Neuronal stem cell (in vitro differentiated cells): Measurements from ENCODE around the gene HAP1.

Experiments used
- DNase-seq: peaks from one replicate; pipeline ENCODE4 v3.0.0-alpha.2; 2013; ENCODE audit warnings: low spot score
- H2AFZ ChIP-seq: one replicate; pipeline ENCODE4 v1.6.1; 2013; ENCODE audit warnings: mild to moderate bottlenecking, low read length, inconsistent platforms
- H2AK5ac ChIP-seq: 2 replicates; pipeline ENCODE4 v1.6.1; 2013; ENCODE audit warnings: low read depth, mild to moderate bottlenecking, inconsistent platforms, low read length, moderate library complexity, mixed read lengths
- H2BK120ac ChIP-seq: 2 replicates; pipeline ENCODE4 v1.6.1; 2013; ENCODE audit warnings: low read depth, mild to moderate bottlenecking, inconsistent platforms, low read length, moderate library complexity, mixed read lengths
- H2BK12ac ChIP-seq: one replicate; pipeline ENCODE4 v1.6.1; 2013; ENCODE audit warnings: low read length, inconsistent platforms
- H2BK15ac ChIP-seq: 2 replicates; pipeline ENCODE4 v1.6.1; 2013; ENCODE audit warnings: mild to moderate bottlenecking, low read length, inconsistent platforms, mixed read lengths
- H2BK5ac ChIP-seq: one replicate; pipeline ENCODE4 v1.6.1; 2013; ENCODE audit warnings: inconsistent platforms, mild to moderate bottlenecking, low read length, moderate library complexity
- H3K14ac ChIP-seq: one replicate; pipeline ENCODE4 v1.6.1; 2013; ENCODE audit warnings: low read length, inconsistent platforms
- H3K18ac ChIP-seq: 2 replicates; pipeline ENCODE4 v1.6.1; 2013; ENCODE audit warnings: low read length, inconsistent platforms
- H3K23ac ChIP-seq: 2 replicates; pipeline ENCODE4 v1.6.1; 2013; ENCODE audit warnings: low read depth, mild to moderate bottlenecking, mixed read lengths, low read length, inconsistent platforms; ENCODE audit not compliant: poor library complexity
- H3K27ac ChIP-seq: replicated peaks from 3 replicates; pipeline ENCODE4 v1.5.1; 2013; ENCODE audit warnings: low read length, inconsistent platforms
- H3K27me3 ChIP-seq, 3 experiments: 2 replicates each; pipeline ENCODE4 v1.6.1; 2013; ENCODE audit warnings: low read length in 3 of 3, mild to moderate bottlenecking in 2 of 3, inconsistent platforms in 1 of 3, low read depth in 1 of 3, mixed read lengths in 1 of 3, moderate library complexity in 1 of 3; ENCODE audit not compliant: control insufficient read depth in 3 of 3, insufficient read depth in 3 of 3
- H3K36me3 ChIP-seq, 2 donors: replicated peaks in 1 of 2; 2 replicates each; pipeline ENCODE4 v1.6.1; 2013; ENCODE audit warnings: low read length in 2 of 2; ENCODE audit not compliant: control insufficient read depth in 2 of 2, insufficient read depth in 2 of 2
- H3K4ac ChIP-seq: 2 replicates; pipeline ENCODE4 v1.6.1; 2013; ENCODE audit warnings: inconsistent platforms, mild to moderate bottlenecking, low read length, moderate library complexity
- H3K4me1 ChIP-seq, 2 donors: 1 replicate in 1 of 2; 2 replicates in 1 of 2; pipeline ENCODE4 v1.6.1; 2013; ENCODE audit warnings: low read length in 2 of 2, low read depth in 1 of 2; ENCODE audit not compliant: control insufficient read depth in 2 of 2, insufficient read depth in 1 of 2
- H3K4me2 ChIP-seq: one replicate; pipeline ENCODE4 v1.6.1; 2013; ENCODE audit warnings: mild to moderate bottlenecking, low read length, inconsistent platforms; ENCODE audit not compliant: insufficient read depth, poor library complexity, severe bottlenecking
- H3K4me3 ChIP-seq, 2 donors: 2 replicates each; pipeline ENCODE4 v1.5.1; 2013; ENCODE audit warnings: low read length in 2 of 2, mild to moderate bottlenecking in 2 of 2, inconsistent platforms in 1 of 2, moderate library complexity in 1 of 2
- H3K79me1 ChIP-seq: one replicate; pipeline ENCODE4 v1.6.1; 2013; ENCODE audit warnings: low read depth, mild to moderate bottlenecking, inconsistent platforms, low read length, moderate library complexity
- H3K9ac ChIP-seq: one replicate; pipeline ENCODE4 v1.6.1; 2013; ENCODE audit warnings: mild to moderate bottlenecking, low read depth, low read length, inconsistent platforms; ENCODE audit not compliant: poor library complexity
- H3K9me3 ChIP-seq, 2 donors: replicated peaks in 1 of 2; 2 replicates each; pipeline versions ENCODE3 to v1.6.1; 2013; ENCODE audit warnings: low read length in 2 of 2, mild to moderate bottlenecking in 2 of 2, inconsistent platforms in 1 of 2, low read depth in 1 of 2, mixed read lengths in 1 of 2, moderate library complexity in 1 of 2; ENCODE audit not compliant: control insufficient read depth in 2 of 2, insufficient read depth in 1 of 2
- H4K8ac ChIP-seq: one replicate; pipeline ENCODE4 v1.6.1; 2013; ENCODE audit warnings: low read depth, mild to moderate bottlenecking, inconsistent platforms, low read length, moderate library complexity
- H4K91ac ChIP-seq: one replicate; pipeline ENCODE4 v1.6.1; 2013; ENCODE audit warnings: low read length, low read depth, mild to moderate bottlenecking, inconsistent platforms; ENCODE audit not compliant: poor library complexity
- WGBS, 2 donors: extraction: QIAGEN DNeasy Blood & Tissue Kit; methylation state at CpG; one replicate each; pipeline ENCODE4 v1.1.7; 2013; ENCODE audit warnings: missing lambda C conversion rate in 2 of 2, mixed read lengths in 1 of 2; ENCODE audit not compliant: insufficient read length in 2 of 2, insufficient replicate concordance in 1 of 2; ENCODE audit errors: extremely low coverage in 2 of 2; 5-methylcytosine and 5-hydroxymethylcytosine counted together

HAP1 gene

DNA sequence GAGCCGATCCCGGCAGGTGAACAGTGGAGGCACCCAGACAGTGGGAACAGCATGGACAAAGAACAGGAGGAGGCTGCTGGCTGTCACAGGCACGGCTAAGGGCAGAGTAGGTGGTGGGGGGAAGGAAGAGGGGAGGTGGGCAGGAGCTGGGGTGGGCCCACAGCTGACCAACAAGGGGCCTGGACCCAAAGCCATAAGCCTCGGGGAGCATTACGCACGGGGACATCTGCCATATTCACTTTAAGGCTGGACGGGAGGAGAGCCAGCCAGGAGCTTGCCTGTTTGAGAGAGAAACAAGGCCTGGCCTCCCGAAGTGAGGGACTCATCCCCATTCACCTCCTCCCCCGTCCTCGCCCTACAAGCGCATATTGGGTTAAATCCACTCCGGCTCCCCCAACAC is 19.6 kb upstream of the HAP1 start:
- no peak for DNase-seq
- Histone ChIP-seq H4K8ac (no peak overlapping the region), H3K27ac (no peak overlapping the region), H2BK15ac (no peak overlapping the region), H3K23ac (no peak overlapping the region), H2AK5ac (no peak overlapping the region), H3K4ac (no peak overlapping the region), H3K4me1 (no peaks in the 10 kb centered on the region), H3K27me3 (no peaks in the 10 kb centered on the region), H3K9me3 (no peaks in the 10 kb centered on the region), H2AFZ (no peak overlapping the region), H3K4me3 (no peak overlapping the region), H2BK5ac (no peak overlapping the region), H3K36me3 (peaks cover 26 to 43% of the 10 kb centered on the region in 2 donors), H3K18ac (no peak overlapping the region), H4K91ac (no peak overlapping the region), H3K9ac (no peak overlapping the region), H2BK120ac (no peak overlapping the region), H3K14ac (no peak overlapping the region), H2BK12ac (no peak overlapping the region), H3K79me1 (no peaks in the 10 kb centered on the region), H3K4me2 (no peak overlapping the region)
- no CpG with 5 or more reads among the region's 12 CpGs for WGBS, 2 donors

DNA sequence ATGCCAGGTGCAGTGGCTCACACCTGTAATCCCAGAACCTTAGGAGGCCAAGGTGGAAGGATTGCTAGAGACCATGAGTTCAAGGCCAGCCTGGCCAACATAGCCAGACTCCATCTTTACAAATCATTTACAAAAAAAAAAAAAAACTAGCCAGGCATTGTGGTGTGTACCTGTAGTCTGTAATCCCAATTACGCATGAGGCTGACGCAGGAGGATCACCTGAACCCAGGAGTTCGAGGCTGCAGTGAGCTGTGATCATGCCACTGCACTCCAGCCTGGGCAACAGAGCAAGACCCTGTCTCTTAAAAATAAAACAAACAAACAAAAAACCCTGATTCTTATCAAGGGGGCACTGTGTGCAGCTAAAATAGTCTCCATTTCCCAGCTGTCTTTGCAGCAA is 16.8 kb upstream of the HAP1 start:
- no peaks in the 10 kb centered on the region for H3K27me3 ChIP-seq
- whole genome bisulfite sequencing, 2 donors, result no CpG with 5 or more reads among the region's 3 CpGs
- no peak overlapping the region for H2BK12ac ChIP-seq
- no peak overlapping the region for H2BK5ac ChIP-seq
- H3K27ac ChIP-seq, result no peak overlapping the region
- no peak for DNase-seq
- peaks cover 9 to 20% of the 10 kb centered on the region in 2 donors for H3K36me3 ChIP-seq
- H3K9ac ChIP-seq, result no peak overlapping the region
- no peak overlapping the region for H2AFZ ChIP-seq
- H4K8ac ChIP-seq, result no peak overlapping the region
- no peak overlapping the region for H3K14ac ChIP-seq
- no peak overlapping the region for H3K4ac ChIP-seq
- no peak overlapping the region for H2BK15ac ChIP-seq
- H3K18ac ChIP-seq, result no peak overlapping the region
- no peak overlapping the region for H2AK5ac ChIP-seq
- no peak overlapping the region for H3K23ac ChIP-seq
- no peaks in the 10 kb centered on the region for H3K9me3 ChIP-seq
- no peak overlapping the region for H3K4me2 ChIP-seq
- H3K79me1 ChIP-seq, result no peaks in the 10 kb centered on the region
- H4K91ac ChIP-seq, result no peak overlapping the region
- H2BK120ac ChIP-seq, result no peak overlapping the region
- H3K4me1 ChIP-seq, result no peaks in the 10 kb centered on the region
- H3K4me3 ChIP-seq, result no peak overlapping the region

DNA sequence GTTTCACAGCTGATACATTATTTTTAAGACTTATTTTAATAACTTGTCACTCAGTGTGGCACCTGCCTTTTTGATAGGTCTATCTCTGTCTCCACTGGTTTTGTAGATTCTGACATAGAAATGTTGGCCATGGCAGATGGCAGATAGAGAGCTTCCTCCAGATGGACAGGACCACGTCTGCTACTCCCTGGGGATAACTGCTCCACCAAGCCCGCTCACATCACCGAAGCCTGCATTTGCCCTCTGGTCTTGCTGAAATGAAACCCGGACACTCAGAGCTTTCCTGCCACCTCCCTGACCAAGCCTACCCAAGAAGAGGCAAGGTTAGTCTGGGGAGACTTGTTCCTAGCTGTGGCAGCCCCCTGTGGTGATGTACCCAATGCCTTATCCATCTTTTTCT is 16.4 kb upstream of the HAP1 start:
- H2BK12ac ChIP-seq, result no peak overlapping the region
- H2BK5ac ChIP-seq, result no peak overlapping the region
- H2BK15ac ChIP-seq, result no peak overlapping the region
- H3K27me3 ChIP-seq, result no peaks in the 10 kb centered on the region
- H4K8ac ChIP-seq, result no peak overlapping the region
- H3K4me3 ChIP-seq, result no peak overlapping the region
- no peak overlapping the region for H2BK120ac ChIP-seq
- H3K14ac ChIP-seq, result no peak overlapping the region
- H4K91ac ChIP-seq, result no peak overlapping the region
- no peak overlapping the region for H3K9ac ChIP-seq
- H3K18ac ChIP-seq, result no peak overlapping the region
- no peaks in the 10 kb centered on the region for H3K9me3 ChIP-seq
- H3K4ac ChIP-seq, result no peak overlapping the region
- H2AK5ac ChIP-seq, result no peak overlapping the region
- H3K23ac ChIP-seq, result no peak overlapping the region
- no peak for DNase-seq
- H2AFZ ChIP-seq, result no peak overlapping the region
- no peaks in the 10 kb centered on the region for H3K4me1 ChIP-seq
- H3K79me1 ChIP-seq, result no peaks in the 10 kb centered on the region
- no peak overlapping the region for H3K27ac ChIP-seq
- WGBS, 2 donors, result no CpG with 5 or more reads among the region's 4 CpGs
- no peak overlapping the region for H3K4me2 ChIP-seq
- H3K36me3 ChIP-seq, result peaks cover 9 to 15% of the 10 kb centered on the region in 2 donors

DNA sequence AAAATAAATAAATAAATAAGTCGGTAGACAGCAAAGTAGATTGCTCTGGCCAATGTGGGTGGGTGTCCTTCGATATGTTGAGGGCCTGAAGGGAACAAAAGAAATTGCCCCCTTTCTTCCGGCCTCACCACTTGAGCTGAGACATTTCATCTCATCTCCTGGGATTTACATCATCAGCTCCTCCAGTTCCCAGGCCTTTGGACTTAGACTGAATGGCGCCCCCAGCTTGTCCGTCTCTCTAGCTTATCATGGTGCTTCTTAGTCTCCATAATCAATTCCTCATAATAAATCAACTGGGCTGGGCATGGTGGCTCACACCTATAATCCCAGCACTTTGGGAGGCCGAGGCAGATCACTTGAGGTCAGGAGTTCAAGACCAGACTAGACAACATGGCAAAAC is 13.8 kb upstream of the HAP1 start:
- Histone ChIP-seq H2BK15ac (no peak overlapping the region), H2BK120ac (no peak overlapping the region), H3K9me3 (no peaks in the 10 kb centered on the region), H3K9ac (no peak overlapping the region), H3K4ac (no peak overlapping the region), H2AFZ (no peak overlapping the region), H3K36me3 (no peaks in the 10 kb centered on the region), H2BK5ac (no peak overlapping the region), H3K14ac (no peak overlapping the region), H4K91ac (no peak overlapping the region), H3K4me3 (no peak overlapping the region), H3K79me1 (no peaks in the 10 kb centered on the region), H3K4me1 (no peaks in the 10 kb centered on the region), H3K27ac (no peak overlapping the region), H3K18ac (no peak overlapping the region), H3K23ac (no peak overlapping the region), H4K8ac (no peak overlapping the region), H3K27me3 (peaks cover 0 to 4% (median 0%) of the 10 kb centered on the region in 3 experiments), H2AK5ac (no peak overlapping the region), H3K4me2 (no peak overlapping the region), H2BK12ac (no peak overlapping the region)
- no CpG with 5 or more reads among the region's 6 CpGs for WGBS, 2 donors
- no peak for DNase-seq
